22Rv1 (cell line): ENCODE results near the gene SMURF2.

Source experiments
- ZFX ChIP-seq: fragments of 450-650 bp; IDR thresholded peaks from 2 replicates; pipeline ENCODE4 v1.6.1; 2017; ENCODE audit warnings: antibody characterized with exemption, borderline replicate concordance
- TF ChIP-seq, protein P1 (sequence below): fragments of 450-650 bp; IDR thresholded peaks from 2 replicates; pipeline ENCODE4 v1.5.1; 2017; ENCODE audit warnings: mild to moderate bottlenecking

DNA sequence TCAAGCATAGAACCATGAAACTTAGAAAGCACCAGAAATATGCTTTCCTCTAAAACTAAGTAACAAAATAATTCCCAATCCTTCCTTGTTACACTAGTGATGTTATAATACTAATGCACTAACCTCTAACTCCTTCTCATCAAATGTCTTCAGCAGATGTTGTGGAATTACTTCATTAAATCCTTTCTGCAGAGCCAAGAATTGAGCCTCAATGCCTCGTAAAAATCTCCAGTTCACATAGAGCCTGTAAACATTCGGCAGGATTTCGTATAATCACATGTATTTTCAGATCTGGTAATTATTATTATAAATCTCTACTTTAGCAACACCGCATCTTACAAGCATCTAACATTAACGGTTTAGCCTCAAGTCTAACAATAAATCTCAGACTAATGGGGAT is 110.6 kb downstream of the SMURF2 start:
- TF ChIP-seq, protein P1, sequence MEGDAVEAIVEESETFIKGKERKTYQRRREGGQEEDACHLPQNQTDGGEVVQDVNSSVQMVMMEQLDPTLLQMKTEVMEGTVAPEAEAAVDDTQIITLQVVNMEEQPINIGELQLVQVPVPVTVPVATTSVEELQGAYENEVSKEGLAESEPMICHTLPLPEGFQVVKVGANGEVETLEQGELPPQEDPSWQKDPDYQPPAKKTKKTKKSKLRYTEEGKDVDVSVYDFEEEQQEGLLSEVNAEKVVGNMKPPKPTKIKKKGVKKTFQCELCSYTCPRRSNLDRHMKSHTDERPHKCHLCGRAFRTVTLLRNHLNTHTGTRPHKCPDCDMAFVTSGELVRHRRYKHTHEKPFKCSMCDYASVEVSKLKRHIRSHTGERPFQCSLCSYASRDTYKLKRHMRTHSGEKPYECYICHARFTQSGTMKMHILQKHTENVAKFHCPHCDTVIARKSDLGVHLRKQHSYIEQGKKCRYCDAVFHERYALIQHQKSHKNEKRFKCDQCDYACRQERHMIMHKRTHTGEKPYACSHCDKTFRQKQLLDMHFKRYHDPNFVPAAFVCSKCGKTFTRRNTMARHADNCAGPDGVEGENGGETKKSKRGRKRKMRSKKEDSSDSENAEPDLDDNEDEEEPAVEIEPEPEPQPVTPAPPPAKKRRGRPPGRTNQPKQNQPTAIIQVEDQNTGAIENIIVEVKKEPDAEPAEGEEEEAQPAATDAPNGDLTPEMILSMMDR = no peak
- TF ChIP-seq ZFX = no peak
